Activated CD8-positive, alpha-beta memory T cell treated with anti-CD3 and anti-CD28 coated beads, Interleukin-2, amount 10 ng/mL, durations not matched to agents 7 days and 5 days (primary cell): ENCODE results near the gene MFSD11. TPM values are rescaled to one million over a fixed set of nuclear protein-coding genes. Genes with fewer than 3 reads are reported as not detected.
"Not testable (repeated sequence)": the region's sequence is repeated elsewhere in the genome, so short reads cannot be mapped to it uniquely, and the experiment has no call there.

Source experiments
- ATAC-seq: fragments of 150-1000 bp; cut with Tn5 transposase; one replicate; pipeline ENCODE4 v1.10.0; 2021; ENCODE audit warnings: moderate library complexity
- CTCF ChIA-PET: fragments of 350-600 bp; sonication (Branson Sonifier 250); formaldehyde crosslinking; loops from one replicate; lab custom pipeline; 2021; ENCODE audit warnings: antibody characterized with exemption; lab: Charles Lee
- DNase-seq: peaks from one replicate; pipeline ENCODE4 v3.0.0-alpha.2; 2020
- H3K27ac Mint-ChIP-seq: one replicate; pipeline ENCODE4 v1.8.0; 2021; ENCODE audit warnings: mild to moderate bottlenecking, mixed read lengths
- H3K27me3 Mint-ChIP-seq: one replicate; pipeline ENCODE4 v1.8.0; 2021; ENCODE audit warnings: mixed read lengths
- H3K36me3 Mint-ChIP-seq: one replicate; pipeline ENCODE4 v1.8.0; 2021; ENCODE audit warnings: mild to moderate bottlenecking, mixed read lengths
- H3K4me1 Mint-ChIP-seq: one replicate; pipeline ENCODE4 v1.8.0; 2021; ENCODE audit warnings: mixed read lengths
- H3K4me3 Mint-ChIP-seq: one replicate; pipeline ENCODE4 v1.8.0; 2021; ENCODE audit warnings: mild to moderate bottlenecking, moderate library complexity, mixed read lengths
- H3K9me3 Mint-ChIP-seq: one replicate; pipeline ENCODE4 v1.8.0; 2022; ENCODE audit warnings: low read depth, mixed read lengths
- microRNA-seq: library from miRNA; unstranded; fragments of <30 nt; microRNA quantifications from one replicate; pipeline ENCODE4 v1.2.0, GENCODE V29; 2022
- total RNA-seq, 2 experiments: library from RNA; stranded (reverse); gene quantifications; one replicate each; pipeline ENCODE4 v1.2.3, GENCODE V29; 2021

The MFSD11 gene
- total RNA-seq, 2 experiments from 2014 or later = 22.6 to 26.8 TPM

GRCh38 chr17:76812263-76812662, 74.3 kb downstream of the MFSD11 start:
- no peaks in the 10 kb centered on the region for H3K27me3 Mint-ChIP-seq
- no peak overlapping the region for H3K4me3 Mint-ChIP-seq
- CTCF ChIA-PET = no interaction called here
- no peak overlapping the region for H3K27ac Mint-ChIP-seq
- no peak for DNase-seq
- peaks cover 7% of the 10 kb centered on the region for H3K4me1 Mint-ChIP-seq
- no peaks in the 10 kb centered on the region for H3K9me3 Mint-ChIP-seq
- no peaks in the 10 kb centered on the region for H3K36me3 Mint-ChIP-seq
- no peak for ATAC-seq

- Mint-ChIP-seq H3K27me3 (no peaks in the 10 kb centered on the region), H3K4me3 (no peak overlapping the region), H3K27ac (no peak overlapping the region), H3K4me1 (peaks cover 7% of the 10 kb centered on the region), H3K36me3 (no peaks in the 10 kb centered on the region), H3K9me3 (no peaks in the 10 kb centered on the region)
- ATAC-seq (no peak), DNase-seq (no peak)
- CTCF ChIA-PET = no interaction called here
Observed at GRCh38 chr17:76812968-76813367, 75.0 kb downstream of the MFSD11 start.

GRCh38 chr17:76815907-76816589, 78.1 kb downstream of the MFSD11 start:
- Mint-ChIP-seq H3K27me3 (peaks cover 11% of the 10 kb centered on the region), H3K27ac (peak overlapping the region; percentile 24)
- CTCF ChIA-PET = interaction anchor here (0.5 to 2.2 kb wide), 6 partner anchors 47 to 296 kb away, joined by 3 to 16 read pairs (median 3); partner anchors contain the start of gene MGAT5B
- not testable (repeated sequence) for DNase-seq, H3K4me1 Mint-ChIP-seq, H3K36me3 Mint-ChIP-seq, H3K4me3 Mint-ChIP-seq, H3K9me3 Mint-ChIP-seq
- peak; percentile 63 for ATAC-seq

GRCh38 chr17:76816590-76817135, 78.7 kb downstream of the MFSD11 start:
- CTCF ChIA-PET = interaction anchor here (0.5 to 2.2 kb wide), 7 partner anchors 10 to 296 kb away, joined by 3 to 16 read pairs (median 3); partner anchors contain the start of gene MGAT5B
- ATAC-seq = peak; percentile 91
- Mint-ChIP-seq H3K27me3 (peaks cover 11% of the 10 kb centered on the region), H3K9me3 (no peaks in the 10 kb centered on the region), H3K4me1 (peaks cover 7% of the 10 kb centered on the region), H3K36me3 (no peaks in the 10 kb centered on the region), H3K27ac (no peak overlapping the region), H3K4me3 (no peak overlapping the region)
- DNase-seq = peak; percentile 80

GRCh38 chr17:76820039-76820438, 82.1 kb downstream of the MFSD11 start:
- H3K4me1 Mint-ChIP-seq = peaks cover 7% of the 10 kb centered on the region
- H3K36me3 Mint-ChIP-seq = no peaks in the 10 kb centered on the region
- ATAC-seq = no peak
- H3K27ac Mint-ChIP-seq = no peak overlapping the region
- H3K27me3 Mint-ChIP-seq = peaks cover 11% of the 10 kb centered on the region
- no peaks in the 10 kb centered on the region for H3K9me3 Mint-ChIP-seq
- CTCF ChIA-PET = no interaction called here
- no peak overlapping the region for H3K4me3 Mint-ChIP-seq
- no peak for DNase-seq

GRCh38 chr17:76820561-76820960, 82.6 kb downstream of the MFSD11 start:
- Mint-ChIP-seq H3K9me3 (no peaks in the 10 kb centered on the region), H3K27me3 (peaks cover 11% of the 10 kb centered on the region), H3K27ac (no peak overlapping the region), H3K36me3 (no peaks in the 10 kb centered on the region), H3K4me1 (peaks cover 7% of the 10 kb centered on the region), H3K4me3 (no peak overlapping the region)
- no peak for ATAC-seq
- no peak for DNase-seq
- CTCF ChIA-PET = interaction anchor here (1.3 kb wide), 1 partner anchor 236 kb away, joined by 4 read pairs; no protein-coding TSS in a partner anchor

- Mint-ChIP-seq H3K9me3 (no peaks in the 10 kb centered on the region), H3K4me1 (no peaks in the 10 kb centered on the region), H3K27ac (no peak overlapping the region), H3K4me3 (no peak overlapping the region), H3K27me3 (peaks cover 11% of the 10 kb centered on the region), H3K36me3 (no peaks in the 10 kb centered on the region)
- no peak for DNase-seq
- CTCF ChIA-PET = interaction anchor here (0.6 kb wide), 1 partner anchor 41 kb away, joined by 4 read pairs; no protein-coding TSS in a partner anchor
- ATAC-seq = no peak
Observed at GRCh38 chr17:76822184-76822778, 84.4 kb downstream of the MFSD11 start.

- H3K4me3 Mint-ChIP-seq = no peak overlapping the region
- no peak for ATAC-seq
- DNase-seq = no peak
- H3K4me1 Mint-ChIP-seq = no peaks in the 10 kb centered on the region
- CTCF ChIA-PET = no interaction called here
- H3K27ac Mint-ChIP-seq = no peak overlapping the region
- no peaks in the 10 kb centered on the region for H3K36me3 Mint-ChIP-seq
- peaks cover 6% of the 10 kb centered on the region for H3K27me3 Mint-ChIP-seq
- H3K9me3 Mint-ChIP-seq = no peaks in the 10 kb centered on the region
Observed at GRCh38 chr17:76824093-76824492, 86.2 kb downstream of the MFSD11 start.

- CTCF ChIA-PET = no interaction called here
- H3K27me3 Mint-ChIP-seq = no peaks in the 10 kb centered on the region
- H3K4me3 Mint-ChIP-seq = no peak overlapping the region
- H3K27ac Mint-ChIP-seq = no peak overlapping the region
- no peaks in the 10 kb centered on the region for H3K9me3 Mint-ChIP-seq
- ATAC-seq (no peak), DNase-seq (no peak)
- no peaks in the 10 kb centered on the region for H3K4me1 Mint-ChIP-seq
- H3K36me3 Mint-ChIP-seq = no peaks in the 10 kb centered on the region
Observed at GRCh38 chr17:76826330-76827068, 88.6 kb downstream of the MFSD11 start.

GRCh38 chr17:76827736-76828135, 89.8 kb downstream of the MFSD11 start:
- H3K36me3 Mint-ChIP-seq = no peaks in the 10 kb centered on the region
- ATAC-seq (no peak), DNase-seq (no peak)
- no peaks in the 10 kb centered on the region for H3K9me3 Mint-ChIP-seq
- H3K4me1 Mint-ChIP-seq = no peaks in the 10 kb centered on the region
- H3K4me3 Mint-ChIP-seq = no peak overlapping the region
- CTCF ChIA-PET = interaction anchor here (0.6 to 1.1 kb wide), 3 partner anchors 228 to 808 kb away, joined by 3 read pairs; no protein-coding TSS in a partner anchor
- H3K27ac Mint-ChIP-seq = no peak overlapping the region
- H3K27me3 Mint-ChIP-seq = no peaks in the 10 kb centered on the region

Small RNA genes lying within 50 kb of the gene (microRNA-seq; reads per million reads assigned to microRNA genes)
- gene MIR636 = 6.4 reads per million, percentile 18 among the genes with 10 or more reads in this experiment

Other genes starting within 250 kb of the MFSD11 start
- 10 to 100 TPM; 29.6 to 42.1 TPM for gene RHBDF2, start 236.7 kb upstream of the MFSD11 start, total RNA-seq
- gene CYGB, start 200.4 kb upstream of the MFSD11 start, total RNA-seq = not detected
- not detected for gene PRCD, start 198.1 kb upstream of the MFSD11 start, total RNA-seq
- gene ST6GALNAC2, start 152.3 kb upstream of the MFSD11 start, total RNA-seq = not detected
- gene ST6GALNAC1, start 94.4 kb upstream of the MFSD11 start, total RNA-seq = not detected
- gene MXRA7, start 27.2 kb upstream of the MFSD11 start, total RNA-seq = 10 to 100 TPM; 29.8 to 32.0 TPM
- gene JMJD6, start 11.5 kb upstream of the MFSD11 start, total RNA-seq = 10 to 100 TPM; 60.6 to 72.8 TPM
- 10 to 100 TPM; 40.3 to 42.1 TPM for gene METTL23, start 11.3 kb upstream of the MFSD11 start, total RNA-seq
- gene SRSF2, start 788 bp upstream of the MFSD11 start, total RNA-seq = 100 to 1,000 TPM; 443 to 471 TPM
- gene MGAT5B, start 130.3 kb downstream of the MFSD11 start, total RNA-seq = under 1 TPM; 0.18 to 0.68 TPM